RWPE1 (cell line): Measurements from ENCODE around the gene KCNIP1.
A peak's percentile ranks its signal among the peaks of the same experiment; 100 is the strongest.

Experiments used
- CTCF ChIA-PET: fragments of 350-600 bp; sonication (Branson Sonifier 250); formaldehyde crosslinking; extraction: SDS; loops from one replicate; lab custom pipeline; 2021; lab: Yijun Ruan, JAX
- POLR2A ChIA-PET: fragments of 400-600 bp; formaldehyde crosslinking; extraction: SDS; loops from one replicate; lab custom pipeline; 2020; ENCODE audit warnings: antibody characterized with exemption; ENCODE audit not compliant: low non-redundant PET; lab: Yijun Ruan, JAX
- DNase-seq: peaks from one replicate; pipeline ENCODE4 v3.0.0; 2012; ENCODE audit warnings: low spot score
- H3K27ac ChIP-seq: fragments of 450-650 bp; 2 replicates; pipeline ENCODE4 v1.5.1; 2017
- CTCF ChIP-seq: fragments of 450-650 bp; conservative IDR thresholded peaks from 2 replicates; pipeline ENCODE4 v1.5.1; 2017; ENCODE audit warnings: low read depth, mild to moderate bottlenecking

KCNIP1 gene

GRCh38 chr5:170747851-170748250 is 244.0 kb downstream of the KCNIP1 start:
- DNase-seq, result no peak
- ChIA-PET CTCF (interaction anchor here (0.6 to 9.3 kb wide), 2 partner anchors 17 to 44 kb away, joined by 3 to 146 read pairs; no protein-coding TSS in a partner anchor), POLR2A (no interaction called here)
- H3K27ac ChIP-seq, result no peak overlapping the region
- no peak for TF ChIP-seq CTCF

GRCh38 chr5:170748951-170749471 is 245.2 kb downstream of the KCNIP1 start:
- no peak overlapping the region for H3K27ac ChIP-seq

GRCh38 chr5:170749911-170750431 is 246.2 kb downstream of the KCNIP1 start:
- no peak for TF ChIP-seq CTCF
- ChIA-PET CTCF (interaction anchor here (9.3 kb wide), 1 partner anchor 42 kb away, joined by 146 read pairs; no protein-coding TSS in a partner anchor), POLR2A (no interaction called here)
- no peak overlapping the region for H3K27ac ChIP-seq
- DNase-seq, result no peak

More at GRCh38 chr5:170748951-170749471, 245.2 kb downstream of the KCNIP1 start:
- DNase-seq, result no peak
- ChIA-PET CTCF (interaction anchor here (0.7 to 9.3 kb wide), 2 partner anchors 43 to 76 kb away, joined by 4 to 146 read pairs; no protein-coding TSS in a partner anchor), POLR2A (no interaction called here)
- TF ChIP-seq CTCF, result no peak

GRCh38 chr5:170750791-170751190 is 247.0 kb downstream of the KCNIP1 start:
- no peak overlapping the region for H3K27ac ChIP-seq
- POLR2A ChIA-PET, result interaction anchor here (0.5 kb wide), 1 partner anchor 8 kb away, joined by 4 read pairs; no protein-coding TSS in a partner anchor
- DNase-seq, result no peak
- CTCF ChIA-PET, result interaction anchor here (0.5 to 9.3 kb wide), 2 partner anchors 41 to 59 kb away, joined by 4 to 146 read pairs; no protein-coding TSS in a partner anchor
- no peak for TF ChIP-seq CTCF

- ChIA-PET POLR2A (no interaction called here), CTCF (interaction anchor here (1.2 to 9.3 kb wide), 2 partner anchors 8 to 40 kb away, joined by 3 to 146 read pairs; no protein-coding TSS in a partner anchor)
- DNase-seq, result no peak
- H3K27ac ChIP-seq, result peak overlapping the region; percentile 69
- no peak for TF ChIP-seq CTCF
Measured at GRCh38 chr5:170751631-170752030, 247.8 kb downstream of the KCNIP1 start.

GRCh38 chr5:170752257-170753215 is 248.7 kb downstream of the KCNIP1 start:
- TF ChIP-seq CTCF, result no peak
- no peak for DNase-seq
- POLR2A ChIA-PET, result no interaction called here
- peak overlapping the region; percentile 69 for H3K27ac ChIP-seq
- CTCF ChIA-PET, result interaction anchor here (0.6 to 1.2 kb wide), 2 partner anchors 9 to 888 kb away, joined by 3 read pairs; no protein-coding TSS in a partner anchor
